ENCODE results near the gene THAP5.

Gene THAP5

GRCh38 chr7:108522780-108523179 is 46.7 kb downstream of the THAP5 start:
- Histone ChIP-seq H3K4me3 (ENCODE audit: low read depth, low read length) (no peak overlapping the region), H3K9me3 (no peaks in the 10 kb centered on the region), H3K36me3 (peaks cover 4% of the 10 kb centered on the region), H3K27me3 (no peaks in the 10 kb centered on the region), H3K4me1 (0 out of 2 replicates have a peak, but pooled peaks cover 3% of the 10 kb centered on the region)
- no peak for DNase-seq
- TF ChIP-seq CTCF (IDR thresholded peaks at IDR 0.05; ENCODE audit: low read depth, low read length): no peak

GRCh38 chr7:108517951-108518350 is 51.6 kb downstream of the THAP5 start:
- no peak overlapping the region for H3K4me3 ChIP-seq (ENCODE audit: low read depth, low read length)
- H3K9me3 ChIP-seq: no peaks in the 10 kb centered on the region
- no peaks in the 10 kb centered on the region for H3K27me3 ChIP-seq
- DNase-seq: no peak
- H3K36me3 ChIP-seq: peaks cover 6% of the 10 kb centered on the region
- TF ChIP-seq CTCF (IDR thresholded peaks at IDR 0.05; ENCODE audit: low read depth, low read length): no peak
- H3K4me1 ChIP-seq: no peaks in the 10 kb centered on the region

GRCh38 chr7:108515630-108516029 is 53.9 kb downstream of the THAP5 start:
- DNase-seq: no peak
- Histone ChIP-seq H3K4me1 (no peaks in the 10 kb centered on the region), H3K27me3 (no peaks in the 10 kb centered on the region), H3K4me3 (ENCODE audit: low read depth, low read length) (no peak overlapping the region), H3K36me3 (peaks cover 11% of the 10 kb centered on the region), H3K9me3 (no peaks in the 10 kb centered on the region)
- no peak for TF ChIP-seq CTCF (IDR thresholded peaks at IDR 0.05; ENCODE audit: low read depth, low read length)

GRCh38 chr7:108515013-108515412 is 54.5 kb downstream of the THAP5 start:
- H3K36me3 ChIP-seq: peaks cover 11% of the 10 kb centered on the region

More at GRCh38 chr7:108515013-108515412, 54.5 kb downstream of the THAP5 start:
- H3K27me3 ChIP-seq: no peaks in the 10 kb centered on the region
- H3K4me3 ChIP-seq (ENCODE audit: low read depth, low read length): no peak overlapping the region
- H3K4me1 ChIP-seq: no peaks in the 10 kb centered on the region
- TF ChIP-seq CTCF (IDR thresholded peaks at IDR 0.05; ENCODE audit: low read depth, low read length): no peak
- DNase-seq: no peak
- no peaks in the 10 kb centered on the region for H3K9me3 ChIP-seq
